ENCODE data around the gene EEIG1.

- TF ChIP-seq CTCF (IDR thresholded peaks at IDR 0.05; ENCODE audit: low read depth, low read length) (no peak), EZH2phosphoT487 (IDR thresholded peaks at IDR 0.05; ENCODE audit: low read depth) (no peak)
Measured at GRCh38 chr9:127962278-127962677, 18.5 kb downstream of the EEIG1 start.
